Measurements from ENCODE around the gene RELL1. TPM values are rescaled to one million over a fixed set of nuclear protein-coding genes. Genes with fewer than 3 reads are reported as not detected.

The RELL1 gene
- total RNA-seq, 2 experiments from 2014 or later, result 53.5 to 62.3 TPM

GRCh38 chr4:37590016-37590415 lies 96.2 kb downstream of the RELL1 start:
- Histone ChIP-seq H3K4me1 (ENCODE audit: insufficient read depth, low read length, poor library complexity, severe bottlenecking) (no peaks in the 10 kb centered on the region), H2AFZ (ENCODE audit: low read length) (no peak overlapping the region), H3K4me3 (ENCODE audit: low read depth, low read length, poor library complexity, severe bottlenecking) (no peak overlapping the region), H3K9me3 (ENCODE audit: low read length) (no peaks in the 10 kb centered on the region), H3K27ac (ENCODE audit: low read depth, low read length, poor library complexity, severe bottlenecking) (no peak overlapping the region), H3K9me2 (ENCODE audit: insufficient read depth, low read length) (no peaks in the 10 kb centered on the region), H3K79me2 (ENCODE audit: insufficient read depth, low read depth, low read length) (no peaks in the 10 kb centered on the region), H4K20me1 (ENCODE audit: insufficient read depth, low read length) (no peaks in the 10 kb centered on the region), H3K4me2 (ENCODE audit: low read length) (no peak overlapping the region), H3K36me3 (ENCODE audit: insufficient read depth, low read length) (no peaks in the 10 kb centered on the region)
- BruUV-seq (replicated peaks), result no TSS peak
- TF ChIP-seq EZH2phosphoT487 (IDR thresholded peaks at IDR 0.05; ENCODE audit: borderline replicate concordance, low read depth, low read length), result no peak
- TF ChIP-seq, protein P1, sequence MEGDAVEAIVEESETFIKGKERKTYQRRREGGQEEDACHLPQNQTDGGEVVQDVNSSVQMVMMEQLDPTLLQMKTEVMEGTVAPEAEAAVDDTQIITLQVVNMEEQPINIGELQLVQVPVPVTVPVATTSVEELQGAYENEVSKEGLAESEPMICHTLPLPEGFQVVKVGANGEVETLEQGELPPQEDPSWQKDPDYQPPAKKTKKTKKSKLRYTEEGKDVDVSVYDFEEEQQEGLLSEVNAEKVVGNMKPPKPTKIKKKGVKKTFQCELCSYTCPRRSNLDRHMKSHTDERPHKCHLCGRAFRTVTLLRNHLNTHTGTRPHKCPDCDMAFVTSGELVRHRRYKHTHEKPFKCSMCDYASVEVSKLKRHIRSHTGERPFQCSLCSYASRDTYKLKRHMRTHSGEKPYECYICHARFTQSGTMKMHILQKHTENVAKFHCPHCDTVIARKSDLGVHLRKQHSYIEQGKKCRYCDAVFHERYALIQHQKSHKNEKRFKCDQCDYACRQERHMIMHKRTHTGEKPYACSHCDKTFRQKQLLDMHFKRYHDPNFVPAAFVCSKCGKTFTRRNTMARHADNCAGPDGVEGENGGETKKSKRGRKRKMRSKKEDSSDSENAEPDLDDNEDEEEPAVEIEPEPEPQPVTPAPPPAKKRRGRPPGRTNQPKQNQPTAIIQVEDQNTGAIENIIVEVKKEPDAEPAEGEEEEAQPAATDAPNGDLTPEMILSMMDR (conservative IDR thresholded peaks at IDR 0.05; ENCODE audit: low read length), result no peak
- DNase-seq (ENCODE audit: low spot score), result no peak
- ChIA-PET CTCF (ENCODE audit: unreplicated experiment) (no interaction called here), POLR2A (no interaction called here)
- intact Hi-C loops (cut with micrococcal nuclease; ENCODE audit: unreplicated experiment), result no loop called here

GRCh38 chr4:37588150-37588549 lies 98.0 kb downstream of the RELL1 start:
- no peak overlapping the region for H3K4me2 ChIP-seq (ENCODE audit: low read length)
- H2AFZ ChIP-seq (ENCODE audit: low read length), result no peak overlapping the region
- BruUV-seq (replicated peaks), result no TSS peak
- no peaks in the 10 kb centered on the region for H3K36me3 ChIP-seq (ENCODE audit: insufficient read depth, low read length)
- intact Hi-C loops (cut with micrococcal nuclease; ENCODE audit: unreplicated experiment), result no loop called here
- H3K79me2 ChIP-seq (ENCODE audit: insufficient read depth, low read depth, low read length), result no peaks in the 10 kb centered on the region
- DNase-seq (ENCODE audit: low spot score), result no peak
- H3K4me3 ChIP-seq (ENCODE audit: low read depth, low read length, poor library complexity, severe bottlenecking), result no peak overlapping the region
- TF ChIP-seq, protein P1 (conservative IDR thresholded peaks at IDR 0.05; ENCODE audit: low read length), result no peak
- no peak for TF ChIP-seq EZH2phosphoT487 (IDR thresholded peaks at IDR 0.05; ENCODE audit: borderline replicate concordance, low read depth, low read length)
- no peaks in the 10 kb centered on the region for H4K20me1 ChIP-seq (ENCODE audit: insufficient read depth, low read length)
- CTCF ChIA-PET (ENCODE audit: unreplicated experiment), result no interaction called here
- no peaks in the 10 kb centered on the region for H3K9me3 ChIP-seq (ENCODE audit: low read length)
- no peak overlapping the region for H3K27ac ChIP-seq (ENCODE audit: low read depth, low read length, poor library complexity, severe bottlenecking)
- POLR2A ChIA-PET, result interaction anchor here (0.6 kb wide), 2 partner anchors 18 to 144 kb away, joined by 3 to 10 read pairs; no protein-coding TSS in a partner anchor
- no peaks in the 10 kb centered on the region for H3K9me2 ChIP-seq (ENCODE audit: insufficient read depth, low read length)
- H3K4me1 ChIP-seq (ENCODE audit: insufficient read depth, low read length, poor library complexity, severe bottlenecking), result no peaks in the 10 kb centered on the region

GRCh38 chr4:37586194-37586593 lies 100.0 kb downstream of the RELL1 start:
- CTCF ChIA-PET (ENCODE audit: unreplicated experiment), result no interaction called here
- intact Hi-C loops (cut with micrococcal nuclease; ENCODE audit: unreplicated experiment), result no loop called here

More at GRCh38 chr4:37586194-37586593, 100.0 kb downstream of the RELL1 start:
- Histone ChIP-seq H3K4me3 (ENCODE audit: low read depth, low read length, poor library complexity, severe bottlenecking) (no peak overlapping the region), H2AFZ (ENCODE audit: low read length) (no peak overlapping the region), H3K4me2 (ENCODE audit: low read length) (no peak overlapping the region), H3K9me2 (ENCODE audit: insufficient read depth, low read length) (no peaks in the 10 kb centered on the region), H3K36me3 (ENCODE audit: insufficient read depth, low read length) (no peaks in the 10 kb centered on the region), H3K79me2 (ENCODE audit: insufficient read depth, low read depth, low read length) (no peaks in the 10 kb centered on the region), H3K4me1 (ENCODE audit: insufficient read depth, low read length, poor library complexity, severe bottlenecking) (no peaks in the 10 kb centered on the region), H3K9me3 (ENCODE audit: low read length) (no peaks in the 10 kb centered on the region), H3K27ac (ENCODE audit: low read depth, low read length, poor library complexity, severe bottlenecking) (no peak overlapping the region), H4K20me1 (ENCODE audit: insufficient read depth, low read length) (no peaks in the 10 kb centered on the region)
- no peak for DNase-seq (ENCODE audit: low spot score)
- no TSS peak for BruUV-seq (replicated peaks)
- POLR2A ChIA-PET, result no interaction called here
- no peak for TF ChIP-seq EZH2phosphoT487 (IDR thresholded peaks at IDR 0.05; ENCODE audit: borderline replicate concordance, low read depth, low read length)
- TF ChIP-seq, protein P1 (conservative IDR thresholded peaks at IDR 0.05; ENCODE audit: low read length), result no peak
